GM18867 (cell line): ENCODE results near the gene HBD.

Experiments used
- ATAC-seq: cut with Tn5 transposase; IDR thresholded peaks from one replicate; pipeline ENCODE4 v1.9.1; 2021; ENCODE audit warnings: mild to moderate bottlenecking, moderate library complexity; ENCODE audit not compliant: unreplicated experiment

The HBD gene

DNA sequence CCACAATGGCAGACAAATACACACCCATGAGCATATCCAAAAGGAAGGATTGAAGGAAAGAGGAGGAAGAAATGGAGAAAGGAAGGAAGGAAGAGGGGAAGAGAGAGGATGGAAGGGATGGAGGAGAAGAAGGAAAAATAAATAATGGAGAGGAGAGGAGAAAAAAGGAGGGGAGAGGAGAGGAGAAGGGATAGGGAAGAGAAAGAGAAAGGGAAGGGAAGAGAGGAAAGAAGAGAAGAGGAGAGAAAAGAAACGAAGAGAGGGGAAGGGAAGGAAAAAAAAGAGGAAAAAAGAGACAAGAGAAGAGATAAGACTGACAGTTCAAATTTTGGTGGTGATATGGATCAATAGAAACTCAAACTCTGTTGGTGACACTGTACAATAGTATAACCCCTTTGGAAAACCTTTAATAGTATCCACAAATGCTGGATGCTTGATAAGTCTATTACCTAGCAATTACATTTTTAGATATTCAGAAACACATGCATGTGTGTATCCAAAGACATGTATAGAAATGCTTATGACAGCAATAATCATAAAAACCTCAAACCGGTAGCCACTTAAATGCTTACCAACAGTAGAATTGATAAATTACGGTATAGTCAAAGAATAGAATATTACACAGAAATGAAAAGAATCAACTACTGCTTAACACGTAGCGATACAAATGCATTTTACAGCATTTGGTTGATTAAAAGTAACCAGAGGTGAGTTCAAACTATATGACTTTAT is 1.2 kb upstream of the HBD start:
- ATAC-seq: no peak

GRCh38 chr11:5233307-5233706 is 976 bp downstream of the HBD start:
- no peak for ATAC-seq

- no peak for ATAC-seq
Measured at GRCh38 chr11:5232821-5233220, 1.5 kb downstream of the HBD start.

GRCh38 chr11:5232176-5232575 is 2.1 kb downstream of the HBD start:
- no peak for ATAC-seq

DNA sequence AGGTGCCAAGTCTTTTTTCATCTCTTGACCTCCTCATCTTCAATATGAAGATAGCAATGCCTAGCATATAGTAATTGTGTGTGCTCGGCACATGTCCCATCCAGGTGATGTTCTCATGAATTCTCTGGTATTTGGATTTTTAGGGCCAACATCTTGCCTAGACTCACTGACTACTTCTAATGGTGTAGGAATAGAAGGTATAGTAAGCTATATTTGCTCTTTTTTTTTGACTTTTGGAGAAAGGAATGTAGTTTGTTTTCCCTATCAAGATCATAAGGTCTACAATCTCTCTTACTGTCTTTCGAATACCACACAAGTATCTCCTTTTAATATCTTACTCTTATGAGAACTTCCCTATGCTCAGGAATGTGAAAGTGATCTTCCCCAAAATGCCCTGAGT is 3.2 kb downstream of the HBD start:
- ATAC-seq: no peak

GRCh38 chr11:5230266-5230665 is 4.0 kb downstream of the HBD start:
- ATAC-seq: no peak

DNA sequence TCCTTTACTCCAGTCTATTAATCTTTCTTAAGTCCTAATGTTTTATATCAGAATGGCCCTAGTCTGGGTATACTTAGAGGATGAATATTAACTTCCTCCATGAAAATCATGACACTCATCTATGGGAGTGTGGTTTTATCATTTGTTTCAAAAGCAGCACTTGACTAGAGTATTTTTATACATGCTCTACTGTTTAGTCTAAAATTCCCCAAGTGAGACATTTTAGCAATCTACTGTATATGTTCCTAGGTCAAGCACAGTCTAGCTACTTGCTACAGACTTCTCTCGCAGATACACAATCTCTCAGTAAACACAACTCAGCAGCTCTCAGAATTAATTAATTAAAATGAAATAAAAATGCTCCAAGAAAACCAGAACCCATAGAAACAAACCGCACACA is 4.5 kb downstream of the HBD start:
- ATAC-seq: no peak

DNA sequence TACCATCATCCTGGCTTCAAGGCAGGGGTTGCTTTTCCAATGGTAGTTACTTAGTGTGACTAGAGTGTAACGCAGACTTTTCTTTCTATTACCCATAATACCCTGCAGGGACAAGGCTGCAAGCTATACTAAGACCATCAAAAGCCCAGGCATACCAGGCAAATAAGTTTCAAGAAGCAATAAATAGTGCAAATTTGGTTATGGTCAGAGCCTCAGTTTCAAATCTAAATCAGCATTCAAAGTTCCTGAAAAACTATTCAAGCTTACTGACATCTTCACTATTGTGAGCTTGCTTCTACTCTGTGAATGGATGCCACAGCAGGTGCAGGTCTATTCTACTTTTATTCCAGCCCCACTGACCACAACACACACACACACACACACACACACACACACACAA is 4.9 kb downstream of the HBD start:
- peak; percentile 49 for ATAC-seq

- no peak for ATAC-seq
Measured at GRCh38 chr11:5228124-5228523, 6.2 kb downstream of the HBD start.

- ATAC-seq: no peak
Measured at GRCh38 chr11:5227681-5228080, 6.6 kb downstream of the HBD start.

DNA sequence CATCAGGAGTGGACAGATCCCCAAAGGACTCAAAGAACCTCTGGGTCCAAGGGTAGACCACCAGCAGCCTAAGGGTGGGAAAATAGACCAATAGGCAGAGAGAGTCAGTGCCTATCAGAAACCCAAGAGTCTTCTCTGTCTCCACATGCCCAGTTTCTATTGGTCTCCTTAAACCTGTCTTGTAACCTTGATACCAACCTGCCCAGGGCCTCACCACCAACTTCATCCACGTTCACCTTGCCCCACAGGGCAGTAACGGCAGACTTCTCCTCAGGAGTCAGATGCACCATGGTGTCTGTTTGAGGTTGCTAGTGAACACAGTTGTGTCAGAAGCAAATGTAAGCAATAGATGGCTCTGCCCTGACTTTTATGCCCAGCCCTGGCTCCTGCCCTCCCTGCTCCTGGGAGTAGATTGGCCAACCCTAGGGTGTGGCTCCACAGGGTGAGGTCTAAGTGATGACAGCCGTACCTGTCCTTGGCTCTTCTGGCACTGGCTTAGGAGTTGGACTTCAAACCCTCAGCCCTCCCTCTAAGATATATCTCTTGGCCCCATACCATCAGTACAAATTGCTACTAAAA is 7.5 kb downstream of the HBD start, which contains the start of gene HBB:
Gene HBB, minus strand, starts transcription at position 340 of the 579 bp plus-strand sequence. Its CDS starts 50 bp downstream, at position 290.
- ATAC-seq: no peak

DNA sequence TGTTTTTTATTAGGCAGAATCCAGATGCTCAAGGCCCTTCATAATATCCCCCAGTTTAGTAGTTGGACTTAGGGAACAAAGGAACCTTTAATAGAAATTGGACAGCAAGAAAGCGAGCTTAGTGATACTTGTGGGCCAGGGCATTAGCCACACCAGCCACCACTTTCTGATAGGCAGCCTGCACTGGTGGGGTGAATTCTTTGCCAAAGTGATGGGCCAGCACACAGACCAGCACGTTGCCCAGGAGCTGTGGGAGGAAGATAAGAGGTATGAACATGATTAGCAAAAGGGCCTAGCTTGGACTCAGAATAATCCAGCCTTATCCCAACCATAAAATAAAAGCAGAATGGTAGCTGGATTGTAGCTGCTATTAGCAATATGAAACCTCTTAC is 8.8 kb downstream of the HBD start:
- ATAC-seq: no peak

- ATAC-seq: no peak
Measured at GRCh38 chr11:5224538-5225479, 9.5 kb downstream of the HBD start.

GRCh38 chr11:5223686-5224085 is 10.6 kb downstream of the HBD start:
- ATAC-seq: no peak

DNA sequence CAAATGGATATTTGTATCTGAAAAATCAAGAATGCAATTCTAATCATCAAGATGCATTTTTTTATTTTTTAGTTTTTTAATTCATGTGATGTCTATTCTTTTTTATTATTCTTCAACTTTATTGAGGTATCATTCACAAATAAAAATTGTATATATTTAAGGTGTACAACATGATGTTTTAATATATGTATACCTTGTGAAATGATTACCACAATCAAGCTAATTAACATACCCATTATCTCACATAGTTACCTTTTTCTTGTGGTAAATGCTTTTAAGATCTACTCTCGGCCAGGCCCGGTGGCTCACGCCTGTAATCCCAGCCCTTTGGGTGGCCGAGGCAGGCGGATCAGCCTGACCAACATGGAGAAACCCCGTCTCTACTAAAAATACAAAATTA is 11.1 kb downstream of the HBD start:
- no peak for ATAC-seq

GRCh38 chr11:5210376-5210885 is 23.9 kb downstream of the HBD start:
- no peak for ATAC-seq

DNA sequence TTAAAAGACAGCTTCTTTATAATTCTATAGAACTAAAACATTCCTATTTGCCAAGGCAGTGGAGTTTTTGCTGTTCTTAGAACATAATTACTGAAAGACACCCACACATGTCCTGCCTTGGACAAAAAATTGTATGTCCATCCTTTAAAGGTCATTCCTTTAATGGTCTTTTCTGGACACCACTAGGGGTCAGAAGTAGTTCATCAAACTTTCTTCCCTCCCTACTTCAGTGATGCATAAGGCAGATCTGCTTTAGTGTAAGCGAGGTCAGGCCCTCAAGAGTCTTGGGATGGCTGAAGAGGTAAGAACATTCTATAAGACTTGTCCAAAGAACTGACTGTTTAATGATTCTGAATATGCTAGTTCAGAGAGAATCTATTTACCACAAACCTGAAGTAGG is 29.5 kb downstream of the HBD start:
- peak; percentile 68 for ATAC-seq

DNA sequence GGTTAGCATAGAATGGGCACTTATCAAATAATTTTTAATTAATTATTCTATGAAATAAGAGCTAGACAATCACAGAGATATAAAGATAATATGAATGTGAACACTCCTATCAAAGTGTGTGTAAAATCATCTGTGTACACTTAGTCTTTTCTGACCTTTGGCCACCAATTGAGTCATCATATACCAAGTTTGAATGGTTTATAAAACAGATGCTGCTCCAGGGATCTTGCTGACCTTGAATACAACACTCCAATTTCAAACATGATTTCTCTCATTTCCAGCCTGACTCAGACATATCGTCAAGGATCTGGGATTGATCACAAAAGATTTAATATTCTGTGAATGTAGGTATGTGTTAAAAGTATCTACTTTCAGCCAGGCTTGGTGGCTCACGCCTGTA is 30.9 kb downstream of the HBD start:
- ATAC-seq: no peak

- no peak for ATAC-seq
Measured at GRCh38 chr11:5200582-5200981, 33.7 kb downstream of the HBD start, which contains the start of gene OR51V1. Gene OR51V1, minus strand, starts transcription at chr11:5200682. Its CDS starts 0 bp downstream, at chr11:5200682.

- no peak for ATAC-seq
Measured at GRCh38 chr11:5198285-5198684, 36.0 kb downstream of the HBD start.

- no peak for ATAC-seq
Measured at GRCh38 chr11:5197536-5197935, 36.7 kb downstream of the HBD start.
